ENCODE data around the gene DLL3.

The DLL3 gene

DNA sequence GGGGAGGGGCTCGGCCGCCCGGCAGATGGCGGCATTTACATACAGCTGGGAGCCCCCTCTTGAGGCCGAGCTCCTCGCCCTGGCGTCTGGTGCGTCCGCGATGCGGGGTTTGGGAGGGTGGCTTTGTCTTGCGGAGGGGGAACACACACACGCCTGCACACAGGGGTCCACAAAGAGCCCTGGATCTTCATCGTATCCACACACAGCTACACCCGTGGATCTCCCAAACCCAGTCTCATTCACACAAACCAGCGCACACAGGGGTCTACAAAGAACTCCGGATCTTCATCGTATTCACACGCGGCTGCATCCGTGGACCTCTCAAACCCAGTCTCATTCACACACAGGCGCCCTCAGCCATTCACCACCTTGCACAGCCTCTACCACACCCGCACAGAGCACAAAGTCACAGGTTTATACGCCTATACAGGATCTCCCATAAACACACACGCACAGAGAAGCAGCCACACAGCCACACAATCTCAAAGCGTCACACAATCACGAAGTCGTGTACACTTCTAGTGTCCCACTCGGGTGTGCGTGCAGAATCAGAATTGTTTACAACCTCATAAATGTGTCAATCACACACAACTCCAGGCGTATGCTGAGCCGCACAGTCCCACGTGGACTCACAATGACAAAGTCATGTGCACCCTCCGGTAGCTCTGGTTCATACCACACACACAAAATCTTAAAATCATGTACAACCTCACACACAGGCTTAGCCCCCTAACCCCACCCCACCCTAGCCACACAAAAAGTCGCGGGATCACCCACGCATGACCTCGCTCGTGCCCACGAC is 550 bp upstream of the DLL3 start (continued):
- TF ChIP-seq FEZF1 (tag by site-specific recombination; IDR thresholded peaks at IDR 0.05) (no peak), HOXA7 (CRISPR knock-in tag; IDR thresholded peaks at IDR 0.05; ENCODE audit: borderline replicate concordance) (no peak), ZFHX2 (tag by site-specific recombination; conservative IDR thresholded peaks at IDR 0.05) (peak; percentile 64), ZNF639 (tag by site-specific recombination; IDR thresholded peaks at IDR 0.05) (peak; percentile 84), SP2 (tag by site-specific recombination; IDR thresholded peaks at IDR 0.05) (peak; percentile 44; the same call in 1 of the 2 replicates), ZNF626 (tag by site-specific recombination; IDR thresholded peaks at IDR 0.05) (no peak), ZNF311 (tag by site-specific recombination; IDR thresholded peaks at IDR 0.05; ENCODE audit: borderline replicate concordance) (no peak), MYNN (tag by site-specific recombination; IDR thresholded peaks at IDR 0.05; ENCODE audit: borderline replicate concordance) (no peak), ZNF777 (tag by site-specific recombination; IDR thresholded peaks at IDR 0.05; ENCODE audit: borderline replicate concordance) (peak; percentile 96), ZNF658 (tag by site-specific recombination; IDR thresholded peaks at IDR 0.05) (no peak), ZNF280C (tag by site-specific recombination; IDR thresholded peaks at IDR 0.05) (no peak), ZNF555 (tag by site-specific recombination; conservative IDR thresholded peaks at IDR 0.05) (no peak), KLF1 (tag by site-specific recombination; IDR thresholded peaks at IDR 0.05) (peak; percentile 80), ZNF791 (tag by site-specific recombination; IDR thresholded peaks at IDR 0.05) (peak; percentile 15; the same call in 1 of the 2 replicates), YY2 (tag by site-specific recombination; IDR thresholded peaks at IDR 0.05) (no peak; the same call in none of the 2 replicates), ZBTB20 (tag by site-specific recombination; IDR thresholded peaks at IDR 0.05) (peak; percentile 80), SCRT2 (tag by site-specific recombination; IDR thresholded peaks at IDR 0.05) (peak; percentile 66), ZNF623 (tag by site-specific recombination; IDR thresholded peaks at IDR 0.05) (no peak), ZNF549 (tag by site-specific recombination; IDR thresholded peaks at IDR 0.05) (no peak), ZNF473 (tag by site-specific recombination; IDR thresholded peaks at IDR 0.05) (no peak)
- TF ChIP-seq, protein P1, sequence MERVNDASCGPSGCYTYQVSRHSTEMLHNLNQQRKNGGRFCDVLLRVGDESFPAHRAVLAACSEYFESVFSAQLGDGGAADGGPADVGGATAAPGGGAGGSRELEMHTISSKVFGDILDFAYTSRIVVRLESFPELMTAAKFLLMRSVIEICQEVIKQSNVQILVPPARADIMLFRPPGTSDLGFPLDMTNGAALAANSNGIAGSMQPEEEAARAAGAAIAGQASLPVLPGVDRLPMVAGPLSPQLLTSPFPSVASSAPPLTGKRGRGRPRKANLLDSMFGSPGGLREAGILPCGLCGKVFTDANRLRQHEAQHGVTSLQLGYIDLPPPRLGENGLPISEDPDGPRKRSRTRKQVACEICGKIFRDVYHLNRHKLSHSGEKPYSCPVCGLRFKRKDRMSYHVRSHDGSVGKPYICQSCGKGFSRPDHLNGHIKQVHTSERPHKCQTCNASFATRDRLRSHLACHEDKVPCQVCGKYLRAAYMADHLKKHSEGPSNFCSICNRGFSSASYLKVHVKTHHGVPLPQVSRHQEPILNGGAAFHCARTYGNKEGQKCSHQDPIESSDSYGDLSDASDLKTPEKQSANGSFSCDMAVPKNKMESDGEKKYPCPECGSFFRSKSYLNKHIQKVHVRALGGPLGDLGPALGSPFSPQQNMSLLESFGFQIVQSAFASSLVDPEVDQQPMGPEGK (tag by site-specific recombination; IDR thresholded peaks at IDR 0.05): peak; percentile 94
- TF ChIP-seq, protein P2, sequence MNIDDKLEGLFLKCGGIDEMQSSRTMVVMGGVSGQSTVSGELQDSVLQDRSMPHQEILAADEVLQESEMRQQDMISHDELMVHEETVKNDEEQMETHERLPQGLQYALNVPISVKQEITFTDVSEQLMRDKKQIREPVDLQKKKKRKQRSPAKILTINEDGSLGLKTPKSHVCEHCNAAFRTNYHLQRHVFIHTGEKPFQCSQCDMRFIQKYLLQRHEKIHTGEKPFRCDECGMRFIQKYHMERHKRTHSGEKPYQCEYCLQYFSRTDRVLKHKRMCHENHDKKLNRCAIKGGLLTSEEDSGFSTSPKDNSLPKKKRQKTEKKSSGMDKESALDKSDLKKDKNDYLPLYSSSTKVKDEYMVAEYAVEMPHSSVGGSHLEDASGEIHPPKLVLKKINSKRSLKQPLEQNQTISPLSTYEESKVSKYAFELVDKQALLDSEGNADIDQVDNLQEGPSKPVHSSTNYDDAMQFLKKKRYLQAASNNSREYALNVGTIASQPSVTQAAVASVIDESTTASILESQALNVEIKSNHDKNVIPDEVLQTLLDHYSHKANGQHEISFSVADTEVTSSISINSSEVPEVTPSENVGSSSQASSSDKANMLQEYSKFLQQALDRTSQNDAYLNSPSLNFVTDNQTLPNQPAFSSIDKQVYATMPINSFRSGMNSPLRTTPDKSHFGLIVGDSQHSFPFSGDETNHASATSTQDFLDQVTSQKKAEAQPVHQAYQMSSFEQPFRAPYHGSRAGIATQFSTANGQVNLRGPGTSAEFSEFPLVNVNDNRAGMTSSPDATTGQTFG (tag by site-specific recombination; IDR thresholded peaks at IDR 0.05; ENCODE audit: borderline replicate concordance): no peak
- TF ChIP-seq, protein P3, sequence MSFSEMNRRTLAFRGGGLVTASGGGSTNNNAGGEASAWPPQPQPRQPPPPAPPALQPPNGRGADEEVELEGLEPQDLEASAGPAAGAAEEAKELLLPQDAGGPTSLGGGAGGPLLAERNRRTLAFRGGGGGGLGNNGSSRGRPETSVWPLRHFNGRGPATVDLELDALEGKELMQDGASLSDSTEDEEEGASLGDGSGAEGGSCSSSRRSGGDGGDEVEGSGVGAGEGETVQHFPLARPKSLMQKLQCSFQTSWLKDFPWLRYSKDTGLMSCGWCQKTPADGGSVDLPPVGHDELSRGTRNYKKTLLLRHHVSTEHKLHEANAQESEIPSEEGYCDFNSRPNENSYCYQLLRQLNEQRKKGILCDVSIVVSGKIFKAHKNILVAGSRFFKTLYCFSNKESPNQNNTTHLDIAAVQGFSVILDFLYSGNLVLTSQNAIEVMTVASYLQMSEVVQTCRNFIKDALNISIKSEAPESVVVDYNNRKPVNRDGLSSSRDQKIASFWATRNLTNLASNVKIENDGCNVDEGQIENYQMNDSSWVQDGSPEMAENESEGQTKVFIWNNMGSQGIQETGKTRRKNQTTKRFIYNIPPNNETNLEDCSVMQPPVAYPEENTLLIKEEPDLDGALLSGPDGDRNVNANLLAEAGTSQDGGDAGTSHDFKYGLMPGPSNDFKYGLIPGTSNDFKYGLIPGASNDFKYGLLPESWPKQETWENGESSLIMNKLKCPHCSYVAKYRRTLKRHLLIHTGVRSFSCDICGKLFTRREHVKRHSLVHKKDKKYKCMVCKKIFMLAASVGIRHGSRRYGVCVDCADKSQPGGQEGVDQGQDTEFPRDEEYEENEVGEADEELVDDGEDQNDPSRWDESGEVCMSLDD (tag by site-specific recombination; IDR thresholded peaks at IDR 0.05): peak; percentile 61; the same call in 1 of the 2 replicates
- TF ChIP-seq, protein P4, sequence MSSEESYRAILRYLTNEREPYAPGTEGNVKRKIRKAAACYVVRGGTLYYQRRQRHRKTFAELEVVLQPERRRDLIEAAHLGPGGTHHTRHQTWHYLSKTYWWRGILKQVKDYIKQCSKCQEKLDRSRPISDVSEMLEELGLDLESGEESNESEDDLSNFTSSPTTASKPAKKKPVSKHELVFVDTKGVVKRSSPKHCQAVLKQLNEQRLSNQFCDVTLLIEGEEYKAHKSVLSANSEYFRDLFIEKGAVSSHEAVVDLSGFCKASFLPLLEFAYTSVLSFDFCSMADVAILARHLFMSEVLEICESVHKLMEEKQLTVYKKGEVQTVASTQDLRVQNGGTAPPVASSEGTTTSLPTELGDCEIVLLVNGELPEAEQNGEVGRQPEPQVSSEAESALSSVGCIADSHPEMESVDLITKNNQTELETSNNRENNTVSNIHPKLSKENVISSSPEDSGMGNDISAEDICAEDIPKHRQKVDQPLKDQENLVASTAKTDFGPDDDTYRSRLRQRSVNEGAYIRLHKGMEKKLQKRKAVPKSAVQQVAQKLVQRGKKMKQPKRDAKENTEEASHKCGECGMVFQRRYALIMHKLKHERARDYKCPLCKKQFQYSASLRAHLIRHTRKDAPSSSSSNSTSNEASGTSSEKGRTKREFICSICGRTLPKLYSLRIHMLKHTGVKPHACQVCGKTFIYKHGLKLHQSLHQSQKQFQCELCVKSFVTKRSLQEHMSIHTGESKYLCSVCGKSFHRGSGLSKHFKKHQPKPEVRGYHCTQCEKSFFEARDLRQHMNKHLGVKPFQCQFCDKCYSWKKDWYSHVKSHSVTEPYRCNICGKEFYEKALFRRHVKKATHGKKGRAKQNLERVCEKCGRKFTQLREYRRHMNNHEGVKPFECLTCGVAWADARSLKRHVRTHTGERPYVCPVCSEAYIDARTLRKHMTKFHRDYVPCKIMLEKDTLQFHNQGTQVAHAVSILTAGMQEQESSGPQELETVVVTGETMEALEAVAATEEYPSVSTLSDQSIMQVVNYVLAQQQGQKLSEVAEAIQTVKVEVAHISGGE (tag by site-specific recombination; conservative IDR thresholded peaks at IDR 0.05; ENCODE audit: low read depth): peak; percentile 62; the same call in 1 of the 2 replicates
